H9 (cell line): ENCODE results near the gene RIT2. TPM values are rescaled to one million over a fixed set of nuclear protein-coding genes. Genes with fewer than 3 reads are reported as not detected.
A peak's percentile ranks its signal among the peaks of the same experiment; 100 is the strongest.

ENCODE experiments used
- DNase-seq: peaks from one replicate; pipeline ENCODE4 v3.0.0-alpha.2; 2017
- H2AFZ ChIP-seq: one replicate; pipeline ENCODE4 v1.6.1; 2013; ENCODE audit warnings: mild to moderate bottlenecking, low read length, control low read depth, moderate library complexity
- H2AK5ac ChIP-seq: 2 replicates; pipeline ENCODE4 v1.6.1; 2013; ENCODE audit warnings: low read length, control low read depth, mixed read lengths; ENCODE audit not compliant: insufficient read length
- H2BK120ac ChIP-seq: one replicate; pipeline ENCODE4 v1.6.1; 2013; ENCODE audit warnings: low read depth, mild to moderate bottlenecking, low read length, control low read depth, inconsistent platforms; ENCODE audit not compliant: poor library complexity, severe bottlenecking
- H2BK12ac ChIP-seq: 2 replicates; pipeline ENCODE4 v1.6.1; 2013; ENCODE audit warnings: low read length, control low read depth, mixed read lengths, low read depth; ENCODE audit not compliant: insufficient read length
- H2BK15ac ChIP-seq: 2 replicates; pipeline ENCODE4 v1.6.1; 2013; ENCODE audit warnings: low read depth, low read length, control low read depth
- H2BK20ac ChIP-seq: one replicate; pipeline ENCODE4 v1.6.1; 2013; ENCODE audit warnings: low read depth, mild to moderate bottlenecking, low read length, control low read depth, inconsistent platforms; ENCODE audit not compliant: poor library complexity, severe bottlenecking
- H2BK5ac ChIP-seq: 2 replicates; pipeline ENCODE4 v1.6.1; 2013; ENCODE audit warnings: low read length, control low read depth, mixed read lengths; ENCODE audit not compliant: insufficient read length
- H3K14ac ChIP-seq: 2 replicates; pipeline ENCODE4 v1.6.1; 2013; ENCODE audit warnings: low read length, control low read depth; ENCODE audit not compliant: insufficient read depth
- H3K18ac ChIP-seq: 2 replicates; pipeline ENCODE4 v1.6.1; 2013; ENCODE audit warnings: low read depth, mild to moderate bottlenecking, mixed read lengths, low read length, control low read depth; ENCODE audit not compliant: insufficient read length
- H3K23ac ChIP-seq: 2 replicates; pipeline ENCODE4 v1.6.1; 2013; ENCODE audit warnings: low read length, control low read depth, mixed read lengths, low read depth; ENCODE audit not compliant: insufficient read length
- H3K23me2 ChIP-seq: 2 replicates; pipeline ENCODE4 v1.6.1; 2013; ENCODE audit warnings: low read depth, mild to moderate bottlenecking, mixed read lengths, low read length, control low read depth; ENCODE audit not compliant: insufficient read length, poor library complexity, severe bottlenecking
- H3K27ac ChIP-seq: 2 replicates; pipeline ENCODE4 v1.5.1; 2013; ENCODE audit warnings: low read length, control low read depth, mixed read lengths, low read depth; ENCODE audit not compliant: insufficient read length
- H3K27me3 ChIP-seq: 2 replicates; pipeline ENCODE4 v1.6.1; 2013; ENCODE audit warnings: low read length, control low read depth, inconsistent platforms; ENCODE audit not compliant: insufficient read depth
- H3K4ac ChIP-seq: 2 replicates; pipeline ENCODE4 v1.6.1; 2013; ENCODE audit warnings: low read depth, mild to moderate bottlenecking, control low read depth, inconsistent platforms, low read length, moderate library complexity
- H3K4me1 ChIP-seq: 2 replicates; pipeline ENCODE4 v1.6.1; 2013; ENCODE audit warnings: low read length, control low read depth, inconsistent platforms; ENCODE audit not compliant: insufficient read depth
- H3K4me2 ChIP-seq: 2 replicates; pipeline ENCODE4 v1.6.1; 2013; ENCODE audit warnings: low read length, control low read depth, mixed read lengths; ENCODE audit not compliant: insufficient read length, insufficient read depth
- H3K56ac ChIP-seq: 2 replicates; pipeline ENCODE4 v1.6.1; 2013; ENCODE audit warnings: low read depth, mild to moderate bottlenecking, mixed read lengths, low read length, control low read depth; ENCODE audit not compliant: insufficient read length
- H3K79me1 ChIP-seq: 2 replicates; pipeline ENCODE4 v1.6.1; 2013; ENCODE audit warnings: low read depth, mild to moderate bottlenecking, moderate library complexity, low read length, control low read depth, inconsistent platforms; ENCODE audit not compliant: insufficient read depth, poor library complexity, severe bottlenecking
- H3K79me2 ChIP-seq: 2 replicates; pipeline ENCODE4 v1.6.1; 2013; ENCODE audit warnings: low read length, control low read depth, inconsistent platforms; ENCODE audit not compliant: insufficient read depth
- H3K9ac ChIP-seq: 2 replicates; pipeline ENCODE4 v1.6.1; 2013; ENCODE audit warnings: low read length, control low read depth, mixed read lengths; ENCODE audit not compliant: insufficient read length; ENCODE audit errors: extremely low read depth
- H3K9me3 ChIP-seq: one replicate; pipeline ENCODE4 v1.6.1; 2013; ENCODE audit warnings: low read depth, low read length, inconsistent platforms; ENCODE audit not compliant: control insufficient read depth
- H3T11ph ChIP-seq: one replicate; pipeline ENCODE4 v1.6.1; 2013; ENCODE audit warnings: mild to moderate bottlenecking, low read length, control low read depth, inconsistent platforms
- H4K20me1 ChIP-seq: one replicate; pipeline ENCODE4 v1.6.1; 2013; ENCODE audit not compliant: control insufficient read depth, insufficient read length, insufficient read depth
- H4K5ac ChIP-seq: 2 replicates; pipeline ENCODE4 v1.6.1; 2013; ENCODE audit warnings: low read depth, mild to moderate bottlenecking, mixed read lengths, low read length, control low read depth; ENCODE audit not compliant: insufficient read length
- H4K8ac ChIP-seq: replicated peaks from 2 replicates; pipeline ENCODE4 v1.6.1; 2013; ENCODE audit warnings: low read length, control low read depth, mixed read lengths, low read depth; ENCODE audit not compliant: insufficient read length
- H4K91ac ChIP-seq: 2 replicates; pipeline ENCODE4 v1.6.1; 2013; ENCODE audit warnings: low read depth, mild to moderate bottlenecking, moderate library complexity, mixed read lengths, low read length, control low read depth; ENCODE audit not compliant: insufficient read length
- H3K27ac Mint-ChIP-seq, 3 experiments: 2 replicates in 2 of 3; 3 replicates in 1 of 3; pipeline ENCODE4 v1.8.0; 2020 to 2021; ENCODE audit warnings: mixed read lengths in 3 of 3, mild to moderate bottlenecking in 1 of 3, moderate library complexity in 1 of 3
- H3K27me3 Mint-ChIP-seq: 2 replicates; pipeline ENCODE4 v1.8.0; 2021; ENCODE audit warnings: low read depth, mild to moderate bottlenecking, moderate library complexity, mixed read lengths
- H3K36me3 Mint-ChIP-seq, 3 experiments: 2 replicates in 2 of 3; 3 replicates in 1 of 3; pipeline ENCODE4 v1.8.0; 2020 to 2021; ENCODE audit warnings: low read depth in 3 of 3, mixed read lengths in 3 of 3; ENCODE audit not compliant: insufficient read depth in 1 of 3
- H3K4me1 Mint-ChIP-seq, 2 experiments: 2 replicates each; pipeline ENCODE4 v1.8.0; 2020; ENCODE audit warnings: mixed read lengths in 2 of 2
- H3K4me3 Mint-ChIP-seq, 2 experiments: 2 replicates in 1 of 2; 3 replicates in 1 of 2; pipeline ENCODE4 v1.8.0; 2020 to 2021; ENCODE audit warnings: mild to moderate bottlenecking in 2 of 2, mixed read lengths in 2 of 2, moderate library complexity in 1 of 2
- H3K9me3 Mint-ChIP-seq, 2 experiments: 2 replicates in 1 of 2; 3 replicates in 1 of 2; pipeline ENCODE4 v1.8.0; 2020; ENCODE audit warnings: mild to moderate bottlenecking in 2 of 2, mixed read lengths in 2 of 2, moderate library complexity in 1 of 2
- CTCF ChIP-seq: fragments of 200-600 bp; sonication (generic); conservative IDR thresholded peaks from 3 replicates; pipeline ENCODE4 v1.8.0; 2021; ENCODE audit warnings: antibody characterized with exemption, mild to moderate bottlenecking
- WGBS: extraction: QIAGEN DNeasy Blood & Tissue Kit; methylation state at CpG from one replicate; pipeline ENCODE4 v1.1.7; 2013; ENCODE audit warnings: missing lambda C conversion rate, low lambda C conversion rate, mixed read lengths; ENCODE audit not compliant: insufficient read length; ENCODE audit errors: extremely low coverage; 5-methylcytosine and 5-hydroxymethylcytosine counted together
- total RNA-seq: library from RNA; stranded (reverse); gene quantifications from 2 replicates; pipeline ENCODE4 v1.2.1, GENCODE V29; 2021

RIT2 gene
- total RNA-seq, 1 experiment from 2014 or later, result 1.2 TPM

GRCh38 chr18:43034683-43035500, 80.6 kb downstream of the RIT2 start:
- Mint-ChIP-seq H3K4me3 (peak overlapping the region in 1 of 2 experiments; percentile 6; a peak in 3 of 5 replicates), H3K4me1 (peaks cover 24 to 29% of the 10 kb centered on the region in 2 experiments), H3K27ac (peak overlapping the region; percentile 66 to 82 (median 81)), H3K9me3 (no peaks in the 10 kb centered on the region; a peak in 2 of 5 replicates), H3K27me3 (no peaks in the 10 kb centered on the region), H3K36me3 (peaks cover 0 to 7% (median 0%) of the 10 kb centered on the region in 3 experiments; a peak in 2 of 7 replicates)
- Histone ChIP-seq H4K91ac (no peak overlapping the region), H4K8ac (no peak overlapping the region), H2AK5ac (no peak overlapping the region), H3K4ac (no peak overlapping the region), H3K23me2 (no peaks in the 10 kb centered on the region), H3K4me2 (peak overlapping the region; percentile 43), H3K9ac (no peak overlapping the region), H3K56ac (no peak overlapping the region), H2BK5ac (no peak overlapping the region), H3K23ac (no peak overlapping the region), H2BK120ac (no peak overlapping the region), H2BK20ac (no peak overlapping the region), H3T11ph (no peak overlapping the region), H3K27me3 (no peaks in the 10 kb centered on the region), H2BK15ac (no peak overlapping the region), H3K14ac (no peak overlapping the region; the same call in 1 of the 2 replicates), H3K4me1 (peaks cover 5% of the 10 kb centered on the region; the same call in 1 of the 2 replicates), H3K9me3 (no peaks in the 10 kb centered on the region), H3K79me2 (no peaks in the 10 kb centered on the region), H4K20me1 (no peaks in the 10 kb centered on the region), H3K18ac (no peak overlapping the region), H2BK12ac (no peak overlapping the region), H3K79me1 (no peaks in the 10 kb centered on the region), H3K27ac (peak overlapping the region; percentile 94), H4K5ac (no peak overlapping the region), H2AFZ (no peak overlapping the region)
- no peak for TF ChIP-seq CTCF
- DNase-seq, result peak; percentile 80
- no CpG with 5 or more reads among the region's 2 CpGs for WGBS
